GM18502 (cell line): ENCODE results near the gene PIGU.

ENCODE experiments used
- ATAC-seq: cut with Tn5 transposase; IDR thresholded peaks from one replicate; pipeline ENCODE4 v1.9.1; 2021; ENCODE audit warnings: mild to moderate bottlenecking; ENCODE audit not compliant: unreplicated experiment, poor library complexity

PIGU gene

DNA sequence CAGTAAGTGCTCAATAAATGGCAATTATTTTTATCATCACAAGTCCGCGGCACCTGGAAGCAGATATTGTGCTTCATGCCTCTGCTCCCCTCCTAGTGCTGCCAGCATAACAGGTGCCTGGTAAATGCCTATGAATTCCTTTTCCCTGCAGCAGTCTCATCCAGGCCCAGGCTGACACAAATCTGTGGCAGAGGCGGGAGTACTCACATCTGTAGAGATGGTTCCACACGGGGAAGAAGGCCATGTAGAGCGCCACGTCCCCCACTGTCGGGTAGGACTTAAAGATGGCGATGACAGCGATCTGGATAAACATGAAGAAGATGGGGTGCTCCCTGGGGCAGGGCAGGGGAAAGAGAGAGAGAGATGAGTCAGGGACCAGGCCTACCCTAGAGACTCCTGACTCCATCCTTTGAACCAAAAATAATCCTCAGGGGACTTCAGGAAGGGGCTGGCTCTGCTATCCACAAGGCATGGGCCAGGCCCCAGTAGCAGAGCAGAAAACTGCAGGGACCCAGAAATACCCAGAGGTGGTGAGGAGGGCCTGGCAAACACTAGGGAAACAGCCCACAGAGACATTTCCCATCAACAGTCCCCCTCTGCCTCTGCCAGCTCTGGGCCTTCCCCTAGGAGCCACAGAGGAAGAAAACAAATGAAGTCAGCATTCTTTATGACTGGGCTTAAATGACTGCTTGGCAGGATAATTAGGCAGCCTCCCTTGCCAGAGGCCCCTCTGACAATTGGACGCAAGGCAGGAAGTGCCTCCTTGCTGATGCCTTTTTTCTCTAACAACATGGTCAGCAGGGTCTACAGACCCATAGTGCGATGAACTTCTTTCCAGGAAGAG is 95.3 kb downstream of the PIGU start:
- no peak for ATAC-seq

DNA sequence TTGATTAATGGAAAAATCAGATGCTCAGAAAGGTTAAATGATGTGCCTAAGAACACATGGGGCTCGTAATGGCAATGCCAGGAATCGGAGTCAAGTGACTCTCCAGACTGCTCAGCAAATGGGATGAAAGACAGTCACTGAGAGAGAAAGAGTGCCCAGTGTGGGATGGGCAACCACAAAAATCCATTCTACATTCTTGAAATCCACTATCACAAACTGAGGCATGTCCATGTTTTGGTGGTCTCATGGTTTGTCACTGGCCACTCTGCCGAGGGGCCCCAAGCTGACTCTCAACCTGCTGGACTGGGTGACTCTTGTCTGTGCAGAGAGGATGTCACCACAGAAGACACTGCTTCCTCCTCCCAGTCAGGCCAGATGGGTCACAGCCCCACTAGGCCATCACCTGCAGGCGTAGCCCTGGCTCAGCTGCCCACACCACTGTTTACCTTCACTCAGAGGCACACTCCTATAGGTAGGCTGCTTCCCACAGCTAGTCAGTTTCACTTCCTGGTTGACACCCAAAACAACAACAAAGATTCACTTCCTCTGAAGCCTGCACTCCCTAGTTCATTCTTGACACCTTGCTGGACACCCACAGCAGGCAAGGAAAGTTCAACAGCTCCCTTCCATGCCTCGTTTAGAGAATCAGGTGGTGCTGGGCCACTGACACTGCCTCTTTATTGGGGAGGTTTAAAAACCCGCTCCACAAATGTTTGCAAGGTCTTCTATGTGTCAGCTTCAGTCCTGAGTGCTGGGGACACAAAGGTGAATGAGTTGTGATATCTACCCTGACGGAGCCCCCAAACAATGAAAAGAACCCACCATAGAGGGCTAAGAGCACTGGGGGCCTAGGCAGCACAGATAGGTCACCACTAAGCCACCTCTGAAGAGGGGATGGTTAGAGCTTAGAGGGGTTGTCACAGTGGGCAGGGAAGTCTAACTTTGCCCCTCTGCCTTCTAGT is 96.6 kb downstream of the PIGU start:
- no peak for ATAC-seq

DNA sequence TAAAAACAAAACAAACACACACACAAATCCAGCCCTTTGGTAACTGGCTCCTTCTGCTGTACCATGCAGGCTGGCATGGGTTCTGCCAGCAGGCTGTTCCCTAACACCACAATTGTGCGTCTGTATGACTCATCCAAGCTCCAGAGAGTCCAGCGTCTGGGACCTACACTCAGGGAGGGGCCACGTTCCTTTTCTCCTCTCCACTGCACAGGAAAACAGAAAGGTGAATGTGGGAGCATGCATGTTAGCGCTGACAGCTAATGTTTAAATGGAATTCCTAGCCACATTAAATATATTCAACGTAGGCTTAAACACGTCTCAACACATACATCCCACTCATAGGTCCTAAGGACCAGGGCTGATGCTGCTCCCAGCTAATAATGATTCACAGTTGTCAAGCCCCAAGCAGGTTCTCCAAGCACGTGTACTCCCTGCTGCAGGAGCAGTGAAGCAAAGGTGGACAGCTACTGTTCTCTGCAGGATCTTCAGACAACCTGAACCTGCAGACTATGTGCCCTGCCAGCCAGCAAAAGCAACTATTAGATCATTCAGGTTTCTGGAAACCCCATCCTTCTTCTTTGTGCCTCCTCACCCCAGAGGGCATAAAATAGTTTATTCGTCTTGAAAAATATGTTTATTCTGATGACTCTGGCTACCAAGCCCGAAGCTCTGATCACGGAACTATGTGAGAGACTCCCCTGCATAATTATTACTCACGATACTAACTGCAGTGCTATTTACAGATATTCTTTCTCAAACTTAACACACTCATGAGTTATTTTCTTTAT is 97.5 kb downstream of the PIGU start:
- ATAC-seq, result no peak

DNA sequence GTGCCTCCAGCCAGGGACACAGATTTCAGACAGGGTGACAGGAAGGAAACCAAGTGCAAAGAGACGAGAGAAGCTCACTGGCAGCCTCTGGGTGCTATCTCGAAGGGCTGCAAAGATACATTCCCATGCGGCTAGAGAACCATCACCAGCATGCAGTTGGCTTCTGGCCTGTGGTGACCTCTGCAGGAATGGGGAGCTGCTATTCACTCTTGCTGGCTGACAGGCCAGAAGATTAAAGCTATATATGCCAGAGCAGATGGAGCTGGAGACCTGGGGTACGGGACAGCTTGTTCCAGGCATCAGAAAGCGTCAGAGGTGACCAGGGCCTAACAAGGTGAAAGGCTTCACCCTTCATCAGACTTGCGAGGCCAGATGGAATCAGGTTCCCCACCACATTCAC is 98.4 kb downstream of the PIGU start:
- no peak for ATAC-seq

DNA sequence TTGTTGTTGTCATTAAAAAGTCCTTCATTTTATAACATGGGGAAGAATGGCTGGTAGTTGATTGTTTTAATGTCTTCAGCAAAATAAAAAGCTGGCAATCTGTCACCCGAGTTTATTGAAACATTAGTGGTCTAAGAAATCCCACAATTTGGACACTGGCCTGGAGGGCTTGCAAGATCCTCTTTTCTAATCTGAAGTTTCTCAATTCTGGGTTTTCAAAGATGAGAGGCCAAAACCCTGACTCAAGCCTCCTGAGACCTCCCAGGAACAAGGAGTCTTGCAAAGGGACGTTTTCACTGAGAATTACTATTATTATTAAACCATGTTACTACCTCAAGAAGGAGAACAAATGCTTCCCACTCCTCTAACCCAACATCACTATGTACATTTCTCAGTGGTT is 98.9 kb downstream of the PIGU start:
- no peak for ATAC-seq

DNA sequence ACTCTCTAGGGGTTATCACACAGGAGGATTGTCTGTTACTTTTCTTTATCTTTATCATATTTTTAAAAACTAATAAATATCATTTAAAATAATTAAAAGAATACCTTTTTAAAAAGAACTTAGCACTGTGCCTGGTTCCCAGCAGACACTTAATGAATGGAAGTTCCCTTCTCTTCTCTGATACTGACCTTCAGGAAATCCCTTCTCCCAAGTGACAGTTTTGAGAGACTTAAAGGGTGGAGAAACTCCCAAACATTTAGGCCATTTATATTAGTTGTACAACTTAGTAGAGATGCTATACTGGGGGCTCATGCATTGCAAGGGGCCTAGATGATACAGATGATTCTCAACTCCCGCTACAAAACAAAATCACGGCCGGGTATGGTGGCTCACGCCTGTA is 99.8 kb downstream of the PIGU start:
- ATAC-seq, result no peak

DNA sequence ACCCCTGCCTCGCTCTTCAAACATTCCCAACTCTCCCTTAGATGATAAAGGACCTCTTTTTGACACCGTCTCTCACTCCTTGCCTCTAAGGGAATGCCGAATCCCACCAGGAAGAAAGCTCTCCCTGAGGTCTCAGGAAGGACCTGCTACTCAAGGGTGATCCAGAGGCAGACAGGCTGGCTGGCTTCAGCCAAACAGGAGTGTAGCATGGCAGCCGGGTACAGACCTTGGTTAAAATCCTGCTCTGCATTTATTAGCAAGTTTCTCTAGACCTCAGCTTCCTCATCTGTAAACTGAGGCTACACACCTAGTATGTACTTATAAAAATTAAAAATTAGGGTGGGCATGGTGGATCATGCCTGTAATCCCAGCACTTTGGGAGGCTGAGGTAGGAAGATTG is 101.1 kb downstream of the PIGU start:
- ATAC-seq, result no peak

DNA sequence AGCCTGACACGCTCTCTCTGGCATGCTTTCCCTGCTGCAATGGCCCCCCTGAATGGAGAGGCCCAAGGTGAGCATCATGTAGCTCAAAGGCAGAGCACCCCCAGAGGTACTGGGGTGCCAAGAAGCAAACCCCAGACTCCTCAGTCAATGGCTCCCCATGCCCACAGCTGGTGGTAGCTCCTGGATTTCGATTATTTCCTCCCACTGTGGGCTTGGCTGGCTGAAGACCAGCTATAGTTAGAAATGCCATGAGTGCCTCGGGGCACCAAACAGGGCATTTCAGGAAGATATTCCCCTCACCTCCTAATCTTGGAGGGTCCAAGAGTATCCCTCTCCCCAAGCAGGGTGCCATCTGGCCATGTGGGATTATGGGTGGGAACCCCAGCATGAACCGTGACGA is 101.6 kb downstream of the PIGU start:
- ATAC-seq, result no peak

DNA sequence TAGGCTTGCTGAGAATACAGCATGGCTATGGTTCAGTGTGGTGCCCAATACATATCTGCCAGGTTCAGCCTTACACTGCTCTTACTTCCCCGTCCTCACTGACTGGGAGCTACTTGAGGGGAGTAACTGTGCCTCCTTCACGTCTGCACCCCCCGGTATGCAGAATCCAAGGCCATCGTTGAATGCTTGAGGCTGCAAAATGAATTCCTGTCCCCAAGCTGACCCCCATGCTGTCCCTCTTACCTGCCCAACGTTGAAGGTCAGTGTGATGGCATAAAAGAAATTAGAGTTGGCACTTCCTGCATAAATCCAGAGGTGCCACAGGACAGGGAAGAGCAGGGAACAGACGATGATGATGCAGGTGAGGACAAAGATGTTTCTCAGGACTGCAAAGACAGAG is 102.0 kb downstream of the PIGU start:
- no peak for ATAC-seq

DNA sequence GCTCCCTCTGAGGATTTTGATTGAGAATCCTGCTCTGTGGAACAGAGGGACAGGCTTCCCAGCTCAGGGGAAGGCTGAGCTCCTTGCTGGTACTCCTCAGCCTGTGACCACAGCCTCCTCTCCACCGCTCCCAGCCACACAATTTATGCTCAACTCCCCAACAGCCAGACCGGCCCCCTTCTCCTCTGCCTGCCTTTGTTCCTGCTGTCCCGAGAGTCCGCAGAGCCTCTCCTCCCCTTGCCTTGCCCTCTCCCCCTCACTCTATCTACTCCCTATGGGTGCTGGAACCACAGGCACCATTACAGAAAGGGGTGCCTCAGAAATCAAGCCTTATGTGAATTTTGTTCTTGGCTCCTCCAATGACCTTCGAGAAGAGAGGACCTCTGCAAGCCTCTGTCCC is 102.5 kb downstream of the PIGU start:
- no peak for ATAC-seq

DNA sequence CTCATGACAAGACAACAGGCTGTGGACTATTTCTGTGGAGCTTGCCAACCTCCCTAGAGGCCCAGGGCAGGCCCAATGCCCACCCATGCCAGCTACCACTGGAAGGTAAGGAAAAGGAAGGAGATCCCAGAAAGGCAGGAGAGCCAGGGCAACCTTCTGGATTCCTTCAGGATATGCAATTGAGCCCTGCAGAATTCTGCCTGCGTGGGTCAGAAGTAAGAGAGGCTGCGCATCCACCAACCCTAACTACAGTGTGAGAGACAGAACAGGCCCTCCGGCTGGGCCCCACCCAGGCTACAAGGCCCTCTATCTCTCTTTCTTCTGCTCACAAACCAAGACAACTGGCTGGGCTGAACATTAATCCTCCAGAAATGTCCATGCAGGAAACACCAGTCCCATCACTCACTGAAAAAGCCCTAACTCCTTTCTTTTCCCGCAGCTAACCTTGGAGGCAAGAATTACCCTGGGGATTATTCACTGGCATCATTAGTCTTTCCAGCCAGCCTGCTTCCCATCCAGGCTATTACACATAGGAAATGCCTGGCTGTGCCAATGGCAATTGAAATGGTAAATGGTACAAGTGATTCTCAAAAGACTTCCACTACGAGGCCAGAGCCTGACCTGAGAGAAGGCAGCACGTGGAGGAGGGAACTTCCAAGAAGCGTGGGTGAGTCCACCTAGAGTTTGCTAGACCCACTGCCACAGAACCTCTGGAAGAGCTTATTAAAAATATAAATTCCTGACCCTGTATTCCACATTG is 103.2 kb downstream of the PIGU start:
- ATAC-seq, result no peak

DNA sequence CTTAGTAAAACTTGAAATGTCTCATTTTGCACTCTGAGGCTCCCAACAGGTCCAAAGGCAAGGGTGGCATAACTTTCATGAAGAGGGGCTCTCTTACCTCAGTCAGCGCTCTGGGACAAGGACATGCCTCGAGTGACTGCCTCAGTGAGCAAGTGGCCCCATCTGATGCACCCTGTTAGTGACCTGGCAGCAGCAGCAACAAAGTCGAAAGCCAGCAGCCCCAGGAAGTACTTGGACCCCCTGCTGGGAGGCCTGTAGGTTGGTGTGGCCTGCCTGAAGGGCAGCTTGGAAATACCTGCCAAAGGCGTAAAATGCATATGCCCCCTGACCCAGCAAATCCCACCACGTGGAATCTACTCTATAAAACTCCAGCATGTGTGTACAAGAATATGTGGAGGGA is 105.1 kb downstream of the PIGU start:
- ATAC-seq, result no peak

DNA sequence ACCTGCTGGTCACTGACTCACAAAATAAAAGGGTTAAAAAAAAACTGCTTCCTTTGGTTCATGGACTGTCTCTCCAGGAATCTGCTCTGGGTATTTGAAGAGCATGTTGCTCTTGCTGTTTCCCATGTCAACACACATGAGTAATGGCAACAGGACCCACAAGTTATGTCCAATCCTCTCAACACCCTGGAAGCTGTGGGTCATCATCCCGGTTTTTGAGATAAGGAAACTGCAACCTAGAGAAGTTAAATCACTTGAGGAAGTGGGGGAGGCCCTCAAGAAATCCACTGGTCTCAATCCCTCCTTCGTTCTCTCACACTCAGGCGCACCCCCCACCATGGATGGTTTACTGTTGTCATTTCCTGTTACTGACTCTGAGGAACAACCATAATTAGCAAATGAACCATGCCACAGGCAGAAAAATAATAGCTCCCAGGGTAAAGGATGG is 106.0 kb downstream of the PIGU start:
- ATAC-seq, result no peak

DNA sequence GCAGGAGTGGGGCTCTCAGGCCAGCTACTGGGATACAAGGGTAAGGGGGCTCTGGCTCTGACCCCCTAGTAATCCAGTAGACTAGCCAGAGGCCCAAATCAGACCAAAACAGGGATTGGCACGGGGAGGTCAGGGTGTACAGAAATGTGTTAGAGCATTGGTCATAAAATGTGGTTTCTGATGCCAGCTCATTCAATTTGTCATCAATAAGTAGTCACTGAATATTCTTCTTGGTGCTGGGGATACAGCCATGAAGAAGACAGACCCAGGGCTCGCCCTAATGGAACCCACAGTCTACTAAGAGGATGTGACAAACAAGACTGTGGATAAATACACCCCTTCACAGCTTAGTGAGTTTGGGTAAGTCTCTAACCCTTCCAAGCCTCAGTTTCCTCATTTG is 107.3 kb downstream of the PIGU start:
- no peak for ATAC-seq

DNA sequence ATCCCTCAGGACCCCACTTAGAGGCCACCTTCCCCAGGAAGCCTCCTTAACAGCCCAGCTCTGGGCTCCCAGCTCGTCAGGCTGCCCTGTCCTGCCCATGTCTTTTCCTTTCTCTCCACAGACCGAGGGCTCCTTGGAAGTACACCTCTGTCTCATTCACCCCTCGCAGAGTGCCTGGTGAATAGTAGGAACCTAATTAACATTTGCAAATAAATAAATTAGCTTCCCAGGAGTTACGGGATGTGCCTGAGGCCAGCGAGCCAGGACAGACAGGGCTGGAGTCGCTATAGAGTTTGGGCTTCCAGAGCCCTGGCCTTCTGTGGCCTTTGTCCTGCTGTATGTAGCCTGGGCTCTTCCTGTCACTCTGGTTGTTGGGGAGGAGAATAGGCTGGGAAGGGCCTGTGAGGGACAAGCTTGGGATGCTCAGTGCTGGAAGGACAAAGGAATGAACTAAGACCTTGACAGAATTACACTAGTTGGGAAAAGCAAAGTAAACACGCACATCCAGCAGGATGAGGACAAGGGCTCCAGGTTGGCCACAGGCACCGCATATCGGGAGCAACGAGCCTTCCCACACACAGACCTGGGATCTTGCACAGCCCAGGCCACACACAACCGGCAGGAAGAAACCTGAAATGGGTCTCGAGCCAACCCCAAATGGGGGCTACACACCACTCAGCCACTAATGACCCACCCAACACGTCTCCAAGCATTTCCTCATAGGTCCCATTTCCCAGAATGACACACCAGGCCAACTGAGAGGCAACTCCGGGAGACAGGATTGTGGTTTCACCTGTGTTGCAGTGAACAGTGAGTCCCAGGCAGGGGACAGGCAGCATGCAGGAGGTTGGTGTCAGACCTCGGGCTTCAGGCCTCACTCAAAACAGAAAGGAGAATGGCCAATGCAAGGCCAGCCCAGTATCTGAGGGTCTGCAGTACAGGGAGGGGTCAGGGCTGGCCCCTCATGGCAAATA is 108.7 kb downstream of the PIGU start:
- ATAC-seq, result no peak

DNA sequence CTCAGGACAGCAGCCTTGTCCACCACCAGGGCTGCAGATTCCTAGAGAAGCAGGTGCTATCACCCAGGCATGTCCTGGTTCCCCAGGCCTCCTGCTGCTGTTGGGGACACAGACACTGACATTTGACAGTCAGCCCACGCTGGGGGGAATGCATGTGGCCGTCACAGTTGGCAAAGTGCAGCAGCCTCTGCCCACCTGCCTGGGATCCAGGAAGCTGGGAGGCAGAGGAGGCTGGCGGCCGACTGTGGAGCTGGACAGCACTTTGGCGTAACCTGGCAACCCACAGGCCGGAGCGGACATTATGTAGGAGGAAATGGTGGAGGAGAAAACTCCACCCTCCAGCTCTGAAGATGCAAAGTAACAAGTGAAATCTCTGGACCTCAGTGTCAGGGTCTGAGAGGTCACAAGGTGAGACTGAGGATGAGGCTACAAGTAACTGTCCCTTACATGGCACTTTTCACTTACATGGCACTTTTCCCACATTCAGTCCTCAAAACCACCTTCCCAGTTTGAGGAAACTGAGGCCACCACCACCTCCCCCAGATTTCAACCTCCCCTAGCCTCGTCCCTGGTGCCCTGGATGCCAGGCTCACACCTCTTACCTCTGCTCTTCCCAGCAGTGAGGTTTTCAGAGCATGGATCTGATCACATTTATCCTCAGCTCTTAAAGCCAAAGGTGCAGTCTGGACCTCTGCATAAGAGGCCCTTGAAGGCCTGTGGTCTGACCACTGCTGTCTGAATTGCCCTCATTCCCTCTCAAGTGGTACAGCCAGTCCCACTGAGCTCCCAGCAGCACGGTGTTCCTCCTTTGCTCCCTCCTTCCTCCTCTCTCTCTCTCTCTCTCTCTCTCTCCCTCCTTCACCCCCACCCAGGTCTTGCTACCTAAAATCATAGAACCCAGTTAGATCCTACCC is 109.7 kb downstream of the PIGU start:
- no peak for ATAC-seq

DNA sequence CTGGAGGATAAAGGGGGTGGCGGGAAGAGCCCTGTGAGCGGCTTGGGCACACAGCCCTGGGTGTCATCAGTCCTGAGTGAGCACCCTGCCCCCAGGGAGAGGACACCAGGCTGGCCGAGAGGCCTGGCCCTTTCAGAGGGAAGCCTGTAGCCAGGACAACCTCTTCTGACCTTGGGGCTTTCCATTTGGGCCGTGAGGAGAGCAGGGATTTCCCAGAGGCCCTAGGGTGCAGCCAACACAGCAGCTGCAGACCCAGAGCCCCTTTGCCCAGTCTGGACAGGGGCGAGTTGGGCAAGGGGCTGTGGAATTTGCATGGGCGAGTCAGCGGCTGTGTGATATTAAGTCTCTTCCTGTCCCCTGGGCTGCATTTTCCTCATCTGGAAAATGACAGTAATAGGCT is 112.1 kb downstream of the PIGU start:
- ATAC-seq, result no peak

DNA sequence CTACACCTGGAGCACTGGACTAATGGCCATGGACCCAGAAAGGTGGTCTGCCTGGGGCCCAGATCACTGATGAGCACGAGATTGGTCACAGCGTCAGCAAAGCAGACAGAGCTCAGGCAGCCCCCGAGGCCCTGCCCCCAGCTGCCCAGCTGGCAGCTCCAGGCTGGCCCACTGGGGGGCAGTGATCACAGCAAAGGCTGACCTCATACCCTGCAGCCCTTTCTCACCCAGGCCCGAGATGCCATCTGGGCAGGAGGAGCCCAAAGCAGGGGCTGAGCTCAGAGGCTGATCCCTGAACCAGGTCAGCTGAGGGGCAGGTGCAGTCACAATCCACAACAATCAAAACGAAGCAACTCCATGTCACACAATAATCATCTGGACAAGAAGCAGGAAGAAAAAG is 114.3 kb downstream of the PIGU start:
- no peak for ATAC-seq
